Spinal cord (tissue), 10 donors: ENCODE results near the gene MAT2A. TPM values are rescaled to one million over a fixed set of nuclear protein-coding genes. Genes with fewer than 3 reads are reported as not detected.
"Not testable (repeated sequence)": the region's sequence is repeated elsewhere in the genome, so short reads cannot be mapped to it uniquely, and the experiment has no call there.

Source experiments
- DNase-seq, 6 donors: peaks; one replicate each; pipeline versions ENCODE4 v3.0.0 to v3.0.0-alpha.2; 2013 to 2015; ENCODE audit warnings: low spot score in 6 of 6, low read depth in 4 of 6
- H3K27ac ChIP-seq: one replicate; pipeline ENCODE4 v1.5.1; 2013; ENCODE audit warnings: low read depth, low read length, control low read depth
- H3K27me3 ChIP-seq: one replicate; pipeline ENCODE4 v1.6.1; 2013; ENCODE audit warnings: low read length; ENCODE audit not compliant: control insufficient read depth, insufficient read depth
- H3K36me3 ChIP-seq: one replicate; pipeline ENCODE4 v1.6.1; 2013; ENCODE audit warnings: low read length; ENCODE audit not compliant: control insufficient read depth, insufficient read depth
- H3K4me1 ChIP-seq: one replicate; pipeline ENCODE4 v1.6.1; 2013; ENCODE audit warnings: low read length; ENCODE audit not compliant: control insufficient read depth, insufficient read depth
- H3K4me3 ChIP-seq: one replicate; pipeline ENCODE4 v1.5.1; 2013; ENCODE audit warnings: low read depth, low read length, control low read depth
- H3K9me3 ChIP-seq: one replicate; pipeline ENCODE4 v1.6.1; 2013; ENCODE audit warnings: low read length; ENCODE audit not compliant: control insufficient read depth, insufficient read depth
- WGBS: methylation state at CpG from one replicate; pipeline ENCODE4 v1.1.5; 2013; ENCODE audit warnings: missing lambda C conversion rate; ENCODE audit not compliant: insufficient coverage; 5-methylcytosine and 5-hydroxymethylcytosine counted together
- polyA plus RNA-seq, 2 donors: library from polyadenylated mRNA; unstranded; fragments of 120-200 nt; gene quantifications; one replicate each; pipeline ENCODE4 v1.2.1, GENCODE V29; 2013; ENCODE audit not compliant: insufficient read length in 2 of 2
- total RNA-seq, 2 donors: library from RNA; depleted of rRNA in 1 of 2; stranded (reverse); fragments of 120-200 nt in 1 of 2; fragments of >200 nt in 1 of 2; gene quantifications; one replicate each; pipeline versions ENCODE4 v1.2.3 to v1.2.4, GENCODE V29; 2013 to 2014
- donor health status: healthy.

The MAT2A gene
- total and polyA plus RNA-seq, 4 donors: 112 to 337 (median 223) TPM

DNA sequence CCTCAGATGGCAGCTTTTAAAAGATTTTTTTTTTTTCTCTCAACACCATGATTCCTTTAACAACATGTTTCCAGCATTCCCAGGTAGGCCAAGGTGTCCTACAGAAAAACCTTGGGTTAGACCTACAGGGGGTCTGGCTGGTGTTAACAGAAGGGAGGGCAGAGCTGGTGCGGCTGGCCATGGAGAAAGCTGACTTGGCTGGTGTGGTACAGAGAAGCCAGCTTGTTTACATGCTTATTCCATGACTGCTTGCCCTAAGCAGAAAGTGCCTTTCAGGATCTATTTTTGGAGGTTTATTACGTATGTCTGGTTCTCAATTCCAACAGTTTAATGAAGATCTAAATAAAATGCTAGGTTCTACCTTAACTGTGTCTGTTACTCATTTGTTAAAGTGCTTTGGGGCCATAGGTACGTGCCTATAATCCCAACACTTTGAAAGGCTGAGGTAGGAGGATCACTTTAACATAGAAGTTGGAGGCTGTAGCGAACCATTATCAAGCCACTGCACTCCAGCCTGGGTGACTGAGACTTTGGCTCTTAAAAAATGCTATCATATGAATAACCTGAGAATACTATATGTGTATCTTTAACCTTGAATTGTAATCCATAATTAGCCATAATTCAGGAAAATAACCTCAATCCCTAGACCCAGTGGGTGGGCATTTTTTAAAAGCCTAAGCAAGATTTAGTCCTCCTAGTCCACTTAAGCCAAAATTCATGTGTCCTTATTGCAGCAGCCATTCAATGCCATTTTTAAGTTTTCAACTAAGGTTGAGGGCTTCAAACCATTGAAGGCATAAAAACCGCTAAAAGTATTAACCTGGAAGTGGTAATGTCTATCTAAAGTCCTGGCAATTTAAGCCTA, 6.2 kb downstream of the MAT2A start:
- not testable (repeated sequence) for H3K27ac ChIP-seq, H3K27me3 ChIP-seq, H3K4me1 ChIP-seq, H3K4me3 ChIP-seq, DNase-seq, H3K9me3 ChIP-seq
- no CpG with 5 or more reads among the region's 5 CpGs for WGBS
- peaks cover 37% of the 10 kb centered on the region for H3K36me3 ChIP-seq

DNA sequence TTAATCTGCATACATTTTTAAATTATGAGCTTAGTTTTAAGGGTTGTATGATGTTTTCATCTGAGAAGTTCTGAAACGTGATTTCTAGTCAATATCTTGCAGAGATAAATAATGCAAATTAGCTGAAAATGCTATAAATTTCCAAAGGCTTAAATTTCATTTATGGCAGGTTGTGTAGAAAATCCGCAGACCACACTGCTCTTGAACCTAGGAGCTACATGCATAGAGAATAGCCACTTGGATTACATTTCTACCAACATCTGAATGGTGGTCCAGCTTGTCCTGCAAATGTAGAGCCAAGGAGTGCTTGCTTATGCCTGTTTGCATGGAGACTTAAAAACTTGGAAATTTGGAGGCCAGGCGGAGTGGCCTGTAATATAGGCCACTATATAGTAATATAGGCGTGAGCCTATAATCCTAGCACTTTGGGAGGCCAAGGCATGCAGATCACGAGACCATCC, 6.8 kb downstream of the MAT2A start:
- WGBS: no CpG with 5 or more reads among the region's 5 CpGs
- no peak overlapping the region for H3K27ac ChIP-seq
- H3K4me3 ChIP-seq: no peak overlapping the region
- peaks cover 37% of the 10 kb centered on the region for H3K36me3 ChIP-seq
- no peaks in the 10 kb centered on the region for H3K4me1 ChIP-seq
- no peak for DNase-seq
- no peaks in the 10 kb centered on the region for H3K9me3 ChIP-seq
- no peaks in the 10 kb centered on the region for H3K27me3 ChIP-seq

DNA sequence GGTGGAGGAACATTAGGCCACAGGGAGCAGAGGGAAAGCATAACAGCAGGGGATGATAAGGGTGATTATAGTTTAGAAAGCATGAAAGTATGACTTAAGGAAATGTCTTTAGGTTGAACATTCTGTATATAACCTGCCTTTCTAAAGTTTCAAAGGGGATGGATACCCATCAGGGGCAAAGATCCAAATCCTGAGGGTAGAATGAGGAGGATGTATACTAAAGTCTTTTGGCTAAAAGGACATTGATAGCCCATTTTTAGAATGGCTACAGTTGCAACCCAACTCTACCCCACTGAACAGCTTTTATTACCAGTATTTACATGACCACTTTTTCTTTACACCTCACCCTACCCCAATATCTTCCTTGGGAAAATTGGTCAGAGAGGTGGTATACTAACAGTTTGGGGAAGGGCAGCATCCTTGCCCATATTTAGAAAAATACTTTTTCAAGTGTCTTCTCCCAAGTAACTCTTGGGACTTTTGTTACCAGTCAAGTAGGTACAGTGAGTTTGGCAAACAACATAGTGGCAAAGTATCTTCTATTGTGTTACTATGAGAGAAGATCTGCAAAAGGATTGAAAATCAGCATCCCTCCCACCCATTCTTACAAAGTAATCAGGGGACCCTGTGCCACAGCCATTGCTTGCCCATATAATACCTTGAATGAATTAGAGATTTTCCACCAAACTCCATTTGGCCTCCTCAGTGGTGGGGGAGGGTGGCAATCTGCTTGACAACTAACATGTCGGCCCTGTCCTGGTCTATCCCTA, 8.3 kb downstream of the MAT2A start:
- peaks cover 49% of the 10 kb centered on the region for H3K36me3 ChIP-seq
- no peaks in the 10 kb centered on the region for H3K9me3 ChIP-seq
- H3K4me3 ChIP-seq: no peak overlapping the region
- no peaks in the 10 kb centered on the region for H3K4me1 ChIP-seq
- no peak overlapping the region for H3K27ac ChIP-seq
- WGBS: no CpG with 5 or more reads among the region's 1 CpG
- H3K27me3 ChIP-seq: no peaks in the 10 kb centered on the region
- DNase-seq: no peak

DNA sequence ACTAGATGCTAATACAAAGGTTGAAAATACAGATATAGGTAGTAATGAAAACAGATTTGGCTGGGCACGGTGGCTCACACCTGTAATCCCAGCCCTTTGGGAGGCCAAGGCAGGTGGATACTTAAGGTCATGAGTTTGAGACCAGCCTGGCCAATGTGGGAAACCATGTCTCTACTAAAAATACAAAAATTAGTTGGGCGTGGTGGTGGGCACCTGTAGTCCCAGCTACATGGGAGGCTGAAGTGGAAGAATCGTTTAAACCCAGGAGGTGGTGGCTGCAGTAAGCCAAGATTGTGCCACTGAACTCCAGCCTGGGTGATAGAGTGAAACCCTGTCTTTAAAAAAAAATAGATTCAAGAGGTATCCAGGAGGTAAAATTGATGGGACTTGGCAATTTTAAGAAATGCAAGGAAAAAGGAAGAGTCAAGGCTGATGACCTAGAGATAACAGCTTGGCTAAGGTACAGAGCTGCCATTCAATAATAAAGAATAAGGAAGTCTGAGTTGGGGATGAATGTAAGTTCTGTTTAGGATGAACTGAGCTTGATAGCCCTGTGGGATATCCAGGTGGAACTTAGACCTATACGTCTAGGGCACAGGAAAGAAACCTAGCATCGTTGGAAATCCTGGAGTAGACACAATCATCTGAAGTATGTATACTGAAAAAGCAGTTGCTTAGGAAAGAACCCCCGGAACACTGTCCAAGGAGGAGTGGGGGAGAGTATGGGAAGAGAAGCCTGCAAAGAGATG, 9.1 kb downstream of the MAT2A start:
- 85% methylated on average over 3 of the region's 6 CpGs for WGBS
- peaks cover 45% of the 10 kb centered on the region for H3K36me3 ChIP-seq
- no peaks in the 10 kb centered on the region for H3K4me1 ChIP-seq
- no peak overlapping the region for H3K27ac ChIP-seq
- no peaks in the 10 kb centered on the region for H3K27me3 ChIP-seq
- DNase-seq: no peak
- no peak overlapping the region for H3K4me3 ChIP-seq
- no peaks in the 10 kb centered on the region for H3K9me3 ChIP-seq

DNA sequence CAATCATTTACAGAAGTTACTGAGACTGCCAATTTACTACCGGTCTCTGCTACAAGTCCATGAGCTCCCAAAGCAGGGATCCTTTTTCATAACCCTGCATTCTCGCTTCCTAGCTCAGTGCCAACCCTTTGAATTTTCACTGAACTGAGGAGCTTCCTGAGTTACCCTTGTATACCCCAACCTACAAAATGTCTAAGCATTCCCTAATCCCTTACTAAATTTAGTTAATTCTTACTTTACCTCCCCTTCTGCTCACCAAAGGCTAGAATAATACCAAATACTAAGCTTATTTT, 9.6 kb downstream of the MAT2A start:
- 70% methylated on average over 2 of the region's 2 CpGs for WGBS
- no peaks in the 10 kb centered on the region for H3K4me1 ChIP-seq
- H3K36me3 ChIP-seq: peaks cover 47% of the 10 kb centered on the region
- DNase-seq: no peak
- no peak overlapping the region for H3K4me3 ChIP-seq
- no peaks in the 10 kb centered on the region for H3K9me3 ChIP-seq
- no peak overlapping the region for H3K27ac ChIP-seq
- no peaks in the 10 kb centered on the region for H3K27me3 ChIP-seq

DNA sequence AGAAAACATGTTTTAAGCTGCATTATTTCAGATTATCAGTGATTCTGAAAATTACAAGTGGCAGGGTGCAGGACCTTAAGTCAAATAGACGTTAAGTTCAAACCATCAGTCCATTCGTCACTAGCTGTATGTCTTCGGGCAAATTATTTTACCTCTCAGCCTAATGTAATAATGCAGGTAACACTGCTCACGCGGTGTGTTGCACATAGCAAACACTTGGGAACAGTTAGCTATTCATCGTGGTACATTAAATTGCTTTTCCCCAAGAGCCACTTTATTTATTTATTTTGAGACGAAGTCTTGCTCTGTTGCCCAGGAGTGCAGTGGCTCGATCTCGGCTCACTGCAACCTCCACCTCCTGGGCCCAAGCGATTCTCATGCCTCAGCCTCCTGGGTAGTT, 10.1 kb downstream of the MAT2A start:
- Histone ChIP-seq H3K36me3 (peaks cover 52% of the 10 kb centered on the region), H3K4me1 (no peaks in the 10 kb centered on the region), H3K27ac (no peak overlapping the region), H3K27me3 (no peaks in the 10 kb centered on the region), H3K4me3 (no peak overlapping the region), H3K9me3 (no peaks in the 10 kb centered on the region)
- no peak for DNase-seq
- 43% methylated on average over 1 of the region's 10 CpGs for WGBS

DNA sequence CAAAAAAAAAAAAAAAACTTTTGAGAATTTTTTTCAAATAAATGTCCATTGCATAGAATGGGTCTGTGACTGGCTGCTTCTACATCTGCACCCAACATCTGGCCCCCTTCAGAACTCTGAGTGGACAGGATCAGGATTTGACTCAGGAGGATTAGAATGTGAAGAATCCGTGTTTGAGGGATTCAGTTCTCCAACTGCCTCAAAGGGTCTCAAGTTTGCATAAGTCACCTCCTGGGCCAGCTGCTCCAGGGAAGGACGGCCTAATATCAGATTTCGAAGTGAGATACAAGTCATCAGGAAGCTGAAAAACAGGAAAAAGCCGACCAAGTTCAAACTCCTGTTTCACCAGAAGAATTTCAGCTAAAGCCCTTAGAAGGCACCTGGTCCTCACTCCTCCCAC, 10.9 kb downstream of the MAT2A start:
- peaks cover 57% of the 10 kb centered on the region for H3K36me3 ChIP-seq
- H3K27me3 ChIP-seq: no peaks in the 10 kb centered on the region
- H3K4me3 ChIP-seq: no peak overlapping the region
- no peak overlapping the region for H3K27ac ChIP-seq
- DNase-seq: no peak
- no peaks in the 10 kb centered on the region for H3K4me1 ChIP-seq
- WGBS: 79% methylated on average over 3 of the region's 4 CpGs
- no peaks in the 10 kb centered on the region for H3K9me3 ChIP-seq

DNA sequence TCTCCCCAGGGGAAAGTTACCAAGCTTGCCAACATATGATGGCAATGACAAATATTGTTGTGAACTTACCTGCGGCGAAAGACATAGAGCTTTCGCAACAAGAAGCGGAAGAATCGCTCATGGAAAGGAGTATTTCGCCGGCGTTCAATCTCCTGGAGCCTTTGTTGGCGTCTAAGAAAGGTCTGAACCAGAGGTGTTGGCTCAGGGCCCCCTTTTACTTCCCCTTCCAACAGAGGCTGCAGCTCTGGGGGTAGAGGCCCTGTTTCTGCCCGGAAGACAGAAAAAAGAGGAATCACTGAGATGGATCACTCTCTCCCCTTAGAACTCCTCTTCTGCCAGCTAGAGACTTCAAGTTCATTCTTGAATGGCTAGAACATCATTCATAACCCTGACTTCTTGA, 11.5 kb downstream of the MAT2A start:
- 97% methylated on average over 10 of the region's 10 CpGs for WGBS
- H3K4me3 ChIP-seq: no peak overlapping the region
- no peak overlapping the region for H3K27ac ChIP-seq

DNA sequence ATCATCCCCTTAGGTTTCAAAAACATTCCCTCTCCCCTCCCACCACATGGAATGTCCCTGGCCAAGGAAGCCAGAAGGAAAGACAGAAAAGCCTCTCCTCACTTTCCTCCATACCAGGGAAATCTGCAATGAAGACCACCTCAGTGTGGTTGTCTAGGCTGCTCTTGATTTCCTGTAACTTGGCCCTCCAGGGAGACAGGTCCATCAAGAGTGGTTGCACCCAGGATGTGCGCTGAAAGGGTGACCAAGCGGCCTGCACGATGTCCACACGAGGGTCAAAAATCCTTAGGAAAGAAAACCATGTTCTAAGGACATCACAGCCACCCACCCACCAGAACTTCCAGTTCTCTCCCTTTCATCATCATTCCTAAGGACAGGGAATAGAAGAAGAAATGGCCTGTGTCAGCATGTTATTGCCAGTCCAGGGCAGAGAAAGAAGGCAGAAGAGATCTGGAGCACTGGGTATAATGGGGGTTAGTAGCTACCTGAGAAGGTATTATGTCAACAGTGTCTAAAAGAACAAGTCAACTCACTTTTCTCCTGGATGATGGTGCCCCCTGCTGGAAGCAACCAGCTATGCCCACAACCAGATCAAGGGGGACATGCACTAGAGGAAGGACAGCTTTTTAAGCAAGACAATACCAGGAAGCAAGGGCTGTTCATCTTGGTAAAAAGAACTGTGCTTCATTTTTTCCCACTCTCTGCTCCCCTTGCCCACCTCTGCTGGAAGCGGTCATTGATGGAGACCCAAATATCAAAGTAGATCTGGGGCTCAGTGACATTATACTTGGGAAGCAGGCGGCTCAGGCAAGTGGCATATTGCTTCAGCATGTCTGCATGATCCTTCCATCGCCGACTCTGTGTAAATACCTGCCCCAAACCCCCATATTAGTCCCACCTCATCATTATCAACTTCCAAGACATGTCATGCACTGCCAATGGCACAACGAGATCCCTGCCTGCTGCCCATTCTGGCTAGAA, 13.0 kb downstream of the MAT2A start:
- Histone ChIP-seq H3K4me1 (no peaks in the 10 kb centered on the region), H3K9me3 (no peaks in the 10 kb centered on the region), H3K4me3 (no peak overlapping the region), H3K36me3 (peaks cover 57% of the 10 kb centered on the region), H3K27ac (no peak overlapping the region), H3K27me3 (no peaks in the 10 kb centered on the region)
- 81% methylated on average over 7 of the region's 9 CpGs for WGBS
- DNase-seq: peak in 4 of 6 donors; percentile 60 to 95 (median 83)

More for the DNA sequence above, 11.5 kb downstream of the MAT2A start:
- no peaks in the 10 kb centered on the region for H3K4me1 ChIP-seq
- peaks cover 62% of the 10 kb centered on the region for H3K36me3 ChIP-seq
- no peaks in the 10 kb centered on the region for H3K27me3 ChIP-seq
- no peak for DNase-seq
- H3K9me3 ChIP-seq: no peaks in the 10 kb centered on the region
